ENCODE data around the gene MAP2.

MAP2 gene

DNA sequence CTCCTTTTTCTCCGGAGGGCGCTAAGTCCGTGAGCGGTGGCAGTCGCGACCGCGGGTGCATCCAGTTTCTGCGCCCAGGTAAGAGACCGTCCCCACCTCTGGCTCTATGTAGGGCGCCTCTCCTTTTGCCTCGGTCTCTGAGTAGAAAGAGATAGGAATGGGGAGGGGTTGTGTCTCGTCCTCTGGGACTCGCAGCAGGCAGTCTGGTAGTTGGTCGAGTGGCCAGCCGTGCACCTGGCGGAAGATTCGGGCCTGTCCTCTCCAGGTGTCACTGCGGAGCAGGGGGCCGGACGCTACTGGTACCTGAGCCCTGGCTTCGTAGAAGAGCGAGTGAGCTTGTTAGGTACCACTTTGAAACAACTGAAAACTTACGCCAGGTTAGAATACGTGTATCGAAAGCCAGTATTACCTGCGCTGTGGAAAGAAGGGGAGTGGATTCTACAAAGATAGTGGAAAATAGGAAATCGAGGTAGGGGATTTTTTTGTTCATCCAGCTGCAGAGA, 403 bp downstream of the MAP2 start:
- peak; percentile 39 for DNase-seq (ENCODE audit: low spot score)

DNA sequence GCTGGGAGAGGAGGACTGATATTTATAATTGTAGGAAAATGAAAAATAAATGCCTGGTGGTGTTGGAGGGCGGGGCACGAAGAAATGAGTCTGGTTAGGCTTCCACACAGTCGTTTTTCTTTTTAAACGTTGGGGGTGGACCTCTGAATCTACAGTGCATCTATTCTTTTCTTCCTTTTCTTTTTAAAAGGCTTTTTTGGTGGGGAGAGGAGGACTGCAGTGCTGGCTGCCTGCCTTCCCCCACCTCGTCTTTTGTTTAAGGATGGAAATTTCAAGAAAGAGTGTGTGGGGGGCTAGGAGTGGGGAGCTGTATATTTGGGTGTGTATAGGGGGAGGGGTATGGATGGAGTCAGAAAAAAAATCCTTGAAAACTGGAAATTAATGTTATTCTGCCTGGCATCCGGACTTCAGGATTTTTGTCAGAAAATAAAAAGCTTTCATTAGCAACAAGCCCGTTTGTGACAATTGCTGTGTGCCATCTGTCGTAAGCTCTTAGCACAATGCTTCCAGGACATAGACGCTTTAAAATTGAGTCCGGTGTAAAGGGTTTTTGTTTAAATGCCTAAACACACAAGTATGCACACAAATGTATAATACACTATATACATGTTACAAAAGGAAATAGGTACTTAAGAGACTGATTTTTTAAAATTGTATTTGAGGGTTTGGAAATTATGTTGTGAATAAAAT, 1.1 kb downstream of the MAP2 start:
- DNase-seq (ENCODE audit: low spot score): no peak

DNA sequence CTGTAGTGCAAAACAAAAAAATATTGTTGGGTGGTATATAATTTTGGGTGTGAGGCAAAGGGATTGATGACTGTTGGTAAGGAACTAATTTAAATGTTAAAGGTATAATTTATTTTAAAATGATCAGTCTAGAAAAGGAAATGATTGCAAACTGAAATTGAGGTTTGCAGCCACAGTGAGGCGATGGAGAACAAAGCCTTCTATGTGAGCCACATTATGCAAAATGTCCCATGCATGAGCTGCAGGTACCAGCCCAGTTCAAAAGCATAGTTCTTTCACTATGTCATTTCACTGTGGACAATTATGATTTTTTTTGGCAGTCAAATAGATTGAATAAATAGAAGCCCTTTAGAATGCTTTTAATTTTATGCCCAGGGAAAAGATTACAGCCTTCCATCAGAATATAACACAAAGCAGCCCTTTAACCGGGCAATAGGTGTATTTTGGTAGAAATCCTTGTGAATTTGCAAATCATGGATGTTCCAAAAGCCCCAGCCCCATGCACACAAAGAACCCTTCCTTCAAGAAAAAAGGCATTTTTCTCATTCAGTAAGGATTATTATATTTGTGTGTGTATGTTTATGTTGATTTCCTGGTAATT, 1.7 kb downstream of the MAP2 start:
- peak; percentile 7 for DNase-seq (ENCODE audit: low spot score)

DNA sequence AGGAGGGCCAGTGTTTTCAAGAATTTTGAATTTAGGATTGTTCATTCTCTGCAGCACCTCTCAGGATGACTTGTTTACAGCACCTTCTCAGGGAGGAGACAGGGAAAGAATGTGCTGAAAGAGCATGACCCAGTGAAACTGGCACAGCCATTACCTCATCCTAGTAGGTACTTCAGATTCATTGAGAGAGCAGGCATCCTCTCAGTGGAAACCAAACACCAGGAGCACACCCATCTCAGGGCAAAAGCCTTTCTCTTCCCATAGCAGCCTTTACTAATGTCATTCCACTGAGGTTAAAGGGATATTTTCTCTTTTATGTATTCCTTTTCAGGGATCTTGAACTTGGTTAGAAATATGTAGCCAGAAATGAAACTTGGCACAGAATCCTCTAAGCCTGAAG, 2.6 kb downstream of the MAP2 start:
- DNase-seq (ENCODE audit: low spot score): no peak

DNA sequence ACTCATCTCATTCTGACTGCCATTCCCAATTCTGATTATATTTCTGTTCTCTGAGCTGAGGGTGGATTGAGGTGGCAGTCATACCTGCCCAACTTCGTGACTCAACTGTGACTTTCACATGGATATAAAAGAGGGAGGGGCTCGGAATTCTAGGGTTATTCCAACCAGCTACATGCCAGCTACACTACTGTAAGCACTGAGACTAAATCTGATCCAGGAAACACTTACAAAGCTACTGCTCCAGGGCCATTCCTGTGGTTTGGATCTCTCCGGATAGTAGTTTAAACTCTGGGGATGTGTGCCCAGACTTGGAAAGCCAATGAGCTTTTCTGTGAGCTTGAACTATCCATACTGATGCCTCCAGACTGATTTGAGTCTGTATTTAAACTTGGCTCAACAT, 7.9 kb downstream of the MAP2 start:
- DNase-seq (ENCODE audit: low spot score): peak; percentile 53

DNA sequence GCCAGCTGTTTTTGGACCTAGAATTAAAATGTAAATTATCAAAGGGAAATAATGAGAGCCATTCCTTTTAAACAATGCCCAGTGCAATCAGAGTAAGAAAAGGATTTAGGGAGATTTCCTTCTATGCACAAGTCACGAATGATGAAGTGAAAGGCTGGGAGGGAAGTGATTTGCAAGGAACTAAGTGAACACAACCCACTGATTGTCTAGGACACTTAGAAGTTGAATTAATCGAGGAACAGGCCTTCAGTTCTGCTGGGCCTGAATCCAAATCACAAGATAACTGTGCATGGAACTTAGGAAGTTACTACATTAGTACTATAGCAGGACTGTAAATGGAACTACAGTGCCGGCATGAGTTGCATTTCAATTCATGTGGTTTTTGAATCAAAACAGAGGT, 17.7 kb downstream of the MAP2 start:
- DNase-seq (ENCODE audit: low spot score): no peak

DNA sequence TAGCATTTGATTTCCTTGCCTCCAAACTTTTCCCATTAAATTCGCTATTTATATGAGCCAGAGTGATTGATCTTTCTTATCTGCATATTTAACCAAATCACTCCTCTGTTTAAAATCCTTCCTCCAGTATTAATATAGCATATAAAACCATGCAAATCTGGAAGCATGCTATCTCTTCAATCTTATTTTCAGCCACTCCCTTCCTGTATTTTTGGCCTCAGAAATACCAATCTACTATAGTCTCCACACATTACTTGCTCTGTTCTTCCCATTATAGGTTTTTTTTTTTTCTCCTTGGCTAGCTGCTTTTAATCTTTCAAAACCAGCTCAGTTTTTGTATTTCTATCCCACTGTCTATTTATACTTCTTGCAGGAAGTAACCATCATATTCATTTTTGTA, 19.1 kb downstream of the MAP2 start:
- DNase-seq (ENCODE audit: low spot score): no peak

DNA sequence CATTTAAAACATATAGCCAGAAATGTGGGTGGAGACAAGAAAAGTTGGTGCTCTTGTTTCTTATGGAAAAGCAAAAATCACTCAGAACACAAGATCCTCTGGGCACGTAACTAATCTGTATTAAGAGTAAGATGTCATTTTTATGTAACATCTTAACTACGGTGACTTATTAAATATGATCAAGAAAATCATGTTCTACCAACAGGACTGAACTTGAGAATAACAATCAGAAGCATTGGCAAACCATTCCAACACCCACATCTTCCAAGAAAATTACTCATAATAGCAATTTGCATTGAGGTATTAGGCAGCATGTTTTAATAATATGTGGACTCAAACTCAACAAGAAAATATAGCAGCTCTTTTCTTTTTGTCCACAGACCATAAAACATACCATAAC, 21.6 kb downstream of the MAP2 start:
- no peak for DNase-seq (ENCODE audit: low spot score)

DNA sequence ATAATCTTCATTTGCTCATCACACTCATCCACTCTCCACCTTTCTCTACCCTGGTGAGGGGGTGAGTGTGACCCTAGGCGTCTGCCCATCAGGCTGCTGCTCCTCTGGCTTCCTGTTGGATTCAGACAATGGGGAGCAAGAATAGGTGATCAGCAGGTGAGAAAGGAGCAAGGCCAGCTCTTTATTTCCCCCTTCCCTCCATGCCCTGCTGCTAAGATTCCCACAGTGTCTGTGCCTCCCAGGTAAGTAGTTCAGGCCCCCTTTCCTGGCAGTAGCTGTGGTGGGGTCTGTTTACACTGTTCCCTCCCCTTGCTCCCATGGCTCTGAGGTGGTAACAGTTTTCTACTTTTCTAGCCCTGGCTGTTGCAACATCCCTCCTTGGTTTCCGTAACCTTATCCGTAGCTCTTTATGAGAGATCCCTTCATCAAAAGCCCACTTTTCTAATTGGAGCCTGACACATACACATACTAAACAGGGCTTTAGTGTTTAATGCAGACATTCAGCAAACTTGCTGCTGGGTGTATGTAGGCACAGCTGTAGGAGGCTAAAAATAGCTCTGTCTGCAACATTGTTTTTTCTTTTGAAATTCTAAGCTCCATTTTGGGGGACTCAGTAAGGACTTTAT, 27.5 kb downstream of the MAP2 start:
- DNase-seq (ENCODE audit: low spot score): no peak

DNA sequence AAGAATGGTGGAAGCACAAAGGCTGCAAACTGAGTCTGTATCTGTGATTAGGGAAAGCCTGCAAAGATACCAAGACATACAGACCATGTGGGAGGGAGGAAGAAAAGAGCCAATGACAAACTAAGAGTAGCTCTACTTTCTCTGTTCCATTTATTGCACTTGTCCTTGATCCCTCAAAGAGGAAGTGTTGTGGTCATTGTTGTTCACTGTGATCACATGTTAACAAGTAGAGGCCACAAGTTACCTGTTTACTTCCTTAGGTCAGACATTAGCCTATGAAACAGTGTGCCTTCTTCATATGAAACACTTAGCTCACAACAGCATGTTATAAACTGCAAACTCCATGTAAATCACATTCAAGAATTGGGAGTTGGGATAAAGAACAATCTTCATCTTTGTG, 32.6 kb downstream of the MAP2 start:
- no peak for DNase-seq (ENCODE audit: low spot score)

DNA sequence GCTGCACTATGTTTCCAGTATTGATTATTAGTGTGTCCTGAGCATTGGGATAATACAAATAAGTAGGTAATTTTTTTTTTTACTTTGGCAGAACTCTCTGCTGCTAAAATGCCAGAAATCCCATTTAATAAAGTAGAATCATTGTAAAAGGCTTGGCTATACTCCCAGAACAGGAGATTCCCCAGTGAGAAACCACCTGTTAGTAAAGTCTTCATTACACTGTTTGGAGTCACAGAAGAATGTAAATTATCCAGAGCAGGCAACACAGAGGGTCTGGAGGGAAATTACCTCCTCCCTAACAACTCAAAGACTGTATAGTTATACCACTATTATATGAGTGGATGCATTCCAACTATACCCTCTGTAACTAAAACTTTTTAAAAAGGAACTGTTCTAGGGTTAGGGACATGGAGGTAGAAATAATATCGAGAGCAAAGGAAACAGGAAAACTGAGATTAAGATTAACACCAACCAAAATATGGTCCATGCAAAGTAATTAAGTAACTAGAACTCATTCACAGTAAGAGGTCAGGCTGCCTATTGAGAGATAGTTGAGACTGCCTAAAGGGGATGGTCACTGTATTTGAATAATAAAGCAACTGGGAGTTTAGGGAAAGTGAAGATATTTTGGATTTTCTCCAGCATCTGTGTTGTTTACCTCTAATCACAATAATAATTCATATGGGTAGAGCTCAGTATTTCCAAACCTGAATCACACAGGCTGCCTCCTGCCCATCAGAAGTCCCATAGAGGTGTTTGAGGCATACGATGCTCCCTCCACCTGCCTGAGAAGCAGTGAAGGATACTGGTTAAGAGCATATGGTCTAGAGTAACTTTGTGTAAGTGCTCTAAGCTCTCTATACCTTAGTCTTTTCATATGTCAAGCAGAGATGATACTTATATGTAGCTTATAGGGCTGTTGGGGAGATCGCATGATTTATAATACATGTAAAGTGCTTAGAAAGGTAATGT, 34.4 kb downstream of the MAP2 start:
- no peak for DNase-seq (ENCODE audit: low spot score)

DNA sequence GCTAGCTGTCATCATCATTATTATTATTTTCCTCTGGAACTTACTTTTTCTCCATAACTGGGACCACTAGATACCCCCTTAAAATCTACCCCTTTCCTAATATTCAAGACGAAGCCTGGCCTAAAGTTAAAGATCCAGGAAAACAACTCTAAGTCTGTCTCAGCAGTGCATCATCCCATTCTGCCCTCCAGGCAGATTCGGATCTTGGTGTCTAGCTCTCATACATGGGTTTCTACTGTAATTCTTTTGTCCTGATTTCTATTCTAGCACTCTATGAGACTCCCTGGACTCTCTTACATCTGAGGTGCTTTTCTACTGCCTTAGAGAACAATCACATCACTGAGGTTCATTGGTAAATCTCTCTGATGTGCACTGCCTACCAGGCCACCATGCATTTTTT, 35.5 kb downstream of the MAP2 start:
- DNase-seq (ENCODE audit: low spot score): no peak

DNA sequence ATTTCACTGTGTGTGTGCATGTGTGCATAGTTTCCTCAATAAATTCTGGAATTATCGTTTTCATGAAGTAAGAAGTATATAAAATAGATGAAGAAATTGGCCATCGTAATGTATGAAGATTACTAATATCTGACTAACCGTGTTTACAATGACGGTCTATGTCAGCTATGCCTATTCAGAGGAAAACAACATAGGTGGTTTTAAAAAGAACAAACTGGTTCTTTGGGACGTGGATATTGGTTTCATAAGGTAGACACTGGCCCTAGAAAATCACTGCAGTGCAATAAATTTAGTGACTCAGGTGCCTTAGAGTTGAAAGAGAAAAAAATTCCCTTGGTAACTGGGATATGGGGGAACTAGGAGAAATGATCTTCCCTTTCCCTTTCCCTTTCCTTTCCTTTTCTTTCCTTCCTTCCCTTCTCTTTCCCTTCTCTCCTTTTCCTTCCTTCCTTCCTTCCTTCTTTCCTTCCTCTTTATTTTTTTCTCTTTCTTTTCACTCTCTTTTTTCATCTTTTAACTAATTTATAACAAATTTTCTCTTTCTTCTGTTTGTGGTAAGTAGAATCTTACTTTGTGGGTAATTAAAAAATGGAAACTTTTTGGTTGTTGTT, 36.4 kb downstream of the MAP2 start:
- no peak for DNase-seq (ENCODE audit: low spot score)

DNA sequence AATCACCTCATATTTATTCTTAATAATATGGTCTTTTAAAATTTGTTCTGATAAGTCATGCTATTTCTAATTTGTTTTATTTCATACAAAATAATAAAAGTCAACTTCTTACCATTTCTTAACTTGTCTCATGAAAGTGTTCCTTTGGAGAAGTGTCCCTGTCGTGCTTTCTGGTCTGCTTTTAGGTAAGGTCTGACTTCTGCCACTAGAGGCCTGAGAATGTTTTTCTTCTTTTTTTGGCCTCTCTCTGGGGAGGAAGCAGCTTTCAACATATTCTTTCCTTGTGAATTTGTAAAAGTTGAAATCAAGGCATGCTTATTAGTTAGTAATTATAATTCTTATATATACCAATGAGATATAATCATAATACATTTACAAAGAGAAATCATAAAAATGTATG, 39.4 kb downstream of the MAP2 start:
- DNase-seq (ENCODE audit: low spot score): no peak

DNA sequence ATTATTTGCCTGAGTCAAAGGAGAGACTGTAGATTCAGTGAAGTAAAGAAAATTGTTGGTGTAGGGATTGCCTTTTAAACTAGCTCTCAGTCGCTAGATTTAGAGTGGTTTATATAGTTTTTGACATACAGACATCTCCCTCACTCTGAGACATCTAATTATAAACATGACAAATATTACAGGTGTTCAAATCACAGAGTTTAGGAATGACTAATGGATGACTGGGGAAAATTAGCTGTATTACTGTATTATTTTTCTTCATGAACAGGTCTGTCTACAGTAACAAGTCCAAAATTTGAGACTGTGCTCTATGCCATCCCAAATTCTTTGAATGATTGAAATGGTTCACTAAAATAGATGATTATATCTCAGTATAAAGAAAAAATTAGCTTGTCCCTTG, 40.0 kb downstream of the MAP2 start:
- DNase-seq (ENCODE audit: low spot score): no peak

DNA sequence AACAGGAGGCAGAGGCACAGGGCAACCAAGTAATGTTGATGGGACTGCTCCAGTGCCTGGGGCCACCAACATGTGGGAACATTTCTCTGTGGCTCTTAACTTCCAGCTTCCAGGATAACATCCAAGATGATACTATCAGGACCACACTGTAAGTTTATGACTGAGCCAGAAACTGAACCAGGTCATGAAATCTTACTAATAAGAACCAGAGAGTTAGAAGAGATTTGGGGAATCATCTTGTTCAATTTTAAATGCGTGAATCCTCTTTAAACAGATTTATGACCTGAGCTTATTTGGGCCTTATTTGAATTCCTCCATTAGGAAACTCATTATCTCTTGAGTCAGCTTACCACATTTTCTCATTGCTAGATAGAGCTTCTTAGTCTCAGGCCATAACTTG, 45.0 kb downstream of the MAP2 start:
- no peak for DNase-seq (ENCODE audit: low spot score)

DNA sequence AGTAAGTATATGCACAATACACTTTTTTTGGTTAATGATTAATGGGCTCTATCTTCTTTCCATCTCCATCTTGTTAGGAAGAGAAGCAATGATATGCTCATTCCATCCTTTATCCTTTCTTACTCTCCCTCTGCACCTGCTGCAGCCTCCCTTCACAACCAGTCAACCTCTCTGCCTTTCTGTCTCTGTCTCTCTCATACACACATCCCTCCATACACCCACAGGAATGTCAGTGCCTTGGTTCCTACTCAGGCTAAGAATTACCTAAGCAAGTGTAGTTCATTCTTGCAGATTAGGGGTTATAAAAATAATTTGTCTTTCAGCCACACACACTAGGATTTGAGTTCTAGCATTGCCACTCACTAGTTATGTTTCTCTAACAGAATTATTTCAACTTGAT, 45.6 kb downstream of the MAP2 start:
- DNase-seq (ENCODE audit: low spot score): no peak

DNA sequence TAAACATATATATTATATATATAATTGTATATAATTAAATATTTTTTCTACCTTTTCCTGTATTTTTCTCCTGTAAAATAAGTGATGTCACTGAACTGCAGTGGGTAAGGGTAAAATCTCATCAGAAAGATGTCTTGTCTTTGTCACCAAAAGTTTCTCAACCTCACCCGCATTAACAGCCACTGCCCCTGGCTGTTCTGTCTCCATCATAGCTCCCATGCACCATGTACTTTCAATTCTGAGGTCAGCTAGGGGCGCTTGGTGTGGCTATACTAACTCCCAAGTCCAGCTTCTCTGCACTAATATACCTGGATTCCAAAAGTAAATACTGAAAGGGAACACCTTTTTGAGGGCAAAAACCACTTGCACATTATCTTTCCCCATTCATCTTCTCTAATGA, 46.6 kb downstream of the MAP2 start:
- no peak for DNase-seq (ENCODE audit: low spot score)

DNA sequence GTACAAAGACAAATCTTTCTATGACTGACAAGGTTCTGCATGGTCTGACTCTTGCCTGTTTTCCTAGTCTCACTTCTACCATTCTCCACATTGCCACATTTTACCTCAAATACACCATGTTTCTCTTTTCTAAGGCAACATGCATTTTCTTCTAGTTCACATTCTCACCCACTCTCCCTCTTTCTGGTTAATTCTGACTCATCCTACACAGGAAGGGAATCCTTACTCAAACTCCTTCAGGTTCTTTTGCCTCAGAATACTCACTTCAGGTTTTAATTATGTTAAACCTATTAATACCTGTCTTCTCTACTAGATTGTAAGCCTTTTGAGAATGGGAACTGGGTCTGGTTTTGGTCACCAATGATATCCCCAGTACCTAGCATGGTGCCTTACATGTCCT, 47.2 kb downstream of the MAP2 start:
- DNase-seq (ENCODE audit: low spot score): no peak

DNA sequence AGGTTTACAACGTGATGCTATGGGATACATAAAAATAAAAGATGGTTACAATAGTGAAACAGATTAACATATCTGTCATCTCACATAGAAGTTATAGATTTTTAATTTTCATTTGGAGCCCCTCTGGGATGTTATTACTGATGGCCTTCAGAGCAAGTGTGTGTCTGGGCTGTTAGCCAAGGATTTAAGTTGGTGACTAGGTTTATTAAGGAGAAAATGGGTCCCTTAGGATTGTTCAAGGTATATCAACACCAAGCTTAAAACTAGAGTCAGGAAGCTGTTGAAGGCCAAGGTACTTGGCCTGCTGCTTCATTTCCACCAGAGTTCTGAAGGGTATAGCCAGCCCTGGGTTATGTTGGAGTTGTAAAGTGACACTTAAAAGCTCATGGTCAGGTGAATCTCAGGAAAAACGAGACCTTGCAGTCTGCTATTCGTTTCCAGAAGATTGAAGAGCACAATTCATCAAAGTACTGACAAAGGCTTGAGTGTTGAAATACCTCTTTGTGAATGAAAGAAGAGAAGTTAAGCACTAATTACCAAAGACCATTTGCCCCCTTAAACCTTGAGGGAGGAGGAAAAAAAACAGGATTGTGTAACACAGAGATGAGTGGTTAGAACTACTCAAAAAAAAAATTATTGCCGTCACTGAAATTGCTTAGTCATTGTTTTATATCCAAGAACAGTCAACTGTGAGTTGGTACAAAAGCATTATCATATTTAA, 48.4 kb downstream of the MAP2 start:
- DNase-seq (ENCODE audit: low spot score): no peak

DNA sequence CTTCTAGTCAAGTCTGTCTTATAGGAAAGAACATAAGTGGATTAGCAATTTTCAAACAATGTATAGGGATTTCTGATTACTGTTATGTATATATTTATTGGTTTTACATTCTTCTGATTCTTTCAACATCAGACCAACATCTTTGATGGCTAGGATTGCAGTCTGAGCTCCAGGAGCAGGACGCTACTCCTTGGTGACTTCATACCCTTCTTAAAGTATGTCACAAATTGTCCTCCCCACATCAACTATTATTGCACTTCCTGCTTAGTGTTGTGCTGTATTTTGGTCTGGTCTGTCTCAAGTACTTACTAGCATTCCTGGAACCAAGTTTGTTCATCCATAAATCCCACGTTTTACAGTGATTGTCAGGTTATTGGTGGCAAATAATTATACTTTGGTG, 49.0 kb downstream of the MAP2 start:
- DNase-seq (ENCODE audit: low spot score): no peak
